HS-5 (cell line): ENCODE measurements around the gene SLC35G3.
"Not testable (repeated sequence)": the region's sequence is repeated elsewhere in the genome, so short reads cannot be mapped to it uniquely, and the experiment has no call there.

Experiments used
- DNase-seq: peaks from one replicate; pipeline ENCODE4 v3.0.0-alpha.2; 2012; ENCODE audit warnings: low read depth

The SLC35G3 gene

GRCh38 chr17:35194001-35194400 is at the start of gene SLC35G3:
TSS of gene SLC35G3 (minus strand) at chr17:35194393. CDS start at chr17:35194307, 86 bp downstream.
- DNase-seq = not testable (repeated sequence)

GRCh38 chr17:35243561-35244340 is 49.6 kb upstream of the SLC35G3 start:
- DNase-seq = peak; percentile 25

GRCh38 chr17:35242805-35243560 is 48.8 kb upstream of the SLC35G3 start, which contains the start of gene SLFN5:
TSS of gene SLFN5 (plus strand) at chr17:35243072. CDS start at chr17:35258691, 15,619 bp downstream.
- peak; percentile 71 for DNase-seq

- DNase-seq = no peak
Measured at GRCh38 chr17:35242158-35242804, 48.1 kb upstream of the SLC35G3 start.

- no peak for DNase-seq
Measured at GRCh38 chr17:35241520-35241919, 47.3 kb upstream of the SLC35G3 start.

GRCh38 chr17:35240861-35241260 is 46.7 kb upstream of the SLC35G3 start:
- DNase-seq = no peak

GRCh38 chr17:35239823-35240222 is 45.6 kb upstream of the SLC35G3 start:
- no peak for DNase-seq

GRCh38 chr17:35238821-35239220 is 44.6 kb upstream of the SLC35G3 start:
- DNase-seq = no peak

- DNase-seq = no peak
Measured at GRCh38 chr17:35236821-35237220, 42.6 kb upstream of the SLC35G3 start.

- DNase-seq = no peak
Measured at GRCh38 chr17:35235917-35236316, 41.7 kb upstream of the SLC35G3 start.

- DNase-seq = no peak
Measured at GRCh38 chr17:35235289-35235688, 41.1 kb upstream of the SLC35G3 start.

- DNase-seq = not testable (repeated sequence)
Measured at GRCh38 chr17:35234315-35234714, 40.1 kb upstream of the SLC35G3 start.

GRCh38 chr17:35229638-35230037 is 35.4 kb upstream of the SLC35G3 start:
- DNase-seq = no peak

GRCh38 chr17:35227546-35227945 is 33.4 kb upstream of the SLC35G3 start:
- DNase-seq = no peak

GRCh38 chr17:35224436-35224835 is 30.2 kb upstream of the SLC35G3 start:
- DNase-seq = no peak

- no peak for DNase-seq
Measured at GRCh38 chr17:35222452-35222851, 28.3 kb upstream of the SLC35G3 start.

GRCh38 chr17:35218915-35219314 is 24.7 kb upstream of the SLC35G3 start:
- no peak for DNase-seq

GRCh38 chr17:35217107-35217506 is 22.9 kb upstream of the SLC35G3 start:
- no peak for DNase-seq

GRCh38 chr17:35214631-35215273 is 20.6 kb upstream of the SLC35G3 start:
- no peak for DNase-seq

- no peak for DNase-seq
Measured at GRCh38 chr17:35214192-35214591, 20.0 kb upstream of the SLC35G3 start.

- DNase-seq = no peak
Measured at GRCh38 chr17:35213412-35213940, 19.3 kb upstream of the SLC35G3 start.

GRCh38 chr17:35212668-35213067 is 18.5 kb upstream of the SLC35G3 start:
- DNase-seq = no peak
